Stimulated activated CD8-positive, alpha-beta memory T cell treated with anti-CD3 and anti-CD28 coated beads, Interleukin-12 subunit alpha, Interleukin-12 subunit beta, amount 100 ng/mL, for 24 hours (primary cell): ENCODE results near the gene TBCD.
"Not testable (repeated sequence)": the region's sequence is repeated elsewhere in the genome, so short reads cannot be mapped to it uniquely, and the experiment has no call there.

ENCODE experiments used
- DNase-seq: peaks from one replicate; pipeline ENCODE4 v3.0.0-alpha.2; 2020; ENCODE audit errors: extremely low read depth

TBCD gene

GRCh38 chr17:82970067-82970466, 218.2 kb downstream of the TBCD start:
- DNase-seq = no peak

DNA sequence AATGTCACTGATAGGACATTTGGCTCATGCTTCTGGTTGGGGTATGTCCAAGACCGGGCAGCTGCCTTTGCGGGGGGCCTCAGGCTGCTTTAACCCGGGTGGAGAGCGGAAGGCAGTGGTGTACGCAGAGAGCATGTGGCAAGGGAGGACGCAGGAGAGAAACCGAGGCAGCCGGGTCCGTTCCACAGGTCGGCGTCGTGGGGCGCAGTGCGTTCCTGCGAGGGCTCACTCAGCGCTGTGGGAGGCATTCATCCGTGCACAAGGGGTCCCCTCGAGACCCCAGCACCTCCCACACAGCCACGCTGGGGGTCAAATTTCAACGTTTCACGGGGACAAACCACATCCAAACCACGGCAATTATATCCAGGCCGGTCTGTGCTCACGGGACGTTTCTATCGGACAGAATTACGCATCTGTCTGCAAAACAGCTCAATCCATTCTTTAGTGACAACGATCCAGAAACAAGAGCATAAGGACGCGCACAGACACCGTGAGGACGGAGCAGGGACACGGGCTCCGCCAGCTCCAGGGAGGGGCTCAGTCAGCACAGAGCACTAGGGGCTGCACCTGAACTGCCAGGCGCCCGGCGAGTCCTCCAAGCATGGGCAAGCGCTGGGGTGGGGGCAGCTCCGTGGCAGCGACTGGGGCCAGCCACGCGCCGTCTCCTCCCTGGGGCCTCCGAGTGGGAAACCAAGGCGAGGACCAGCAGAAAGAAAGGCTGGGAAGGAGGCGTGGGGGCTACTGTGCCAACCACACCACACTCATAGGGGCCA, 219.1 kb downstream of the TBCD start:
- DNase-seq = no peak

DNA sequence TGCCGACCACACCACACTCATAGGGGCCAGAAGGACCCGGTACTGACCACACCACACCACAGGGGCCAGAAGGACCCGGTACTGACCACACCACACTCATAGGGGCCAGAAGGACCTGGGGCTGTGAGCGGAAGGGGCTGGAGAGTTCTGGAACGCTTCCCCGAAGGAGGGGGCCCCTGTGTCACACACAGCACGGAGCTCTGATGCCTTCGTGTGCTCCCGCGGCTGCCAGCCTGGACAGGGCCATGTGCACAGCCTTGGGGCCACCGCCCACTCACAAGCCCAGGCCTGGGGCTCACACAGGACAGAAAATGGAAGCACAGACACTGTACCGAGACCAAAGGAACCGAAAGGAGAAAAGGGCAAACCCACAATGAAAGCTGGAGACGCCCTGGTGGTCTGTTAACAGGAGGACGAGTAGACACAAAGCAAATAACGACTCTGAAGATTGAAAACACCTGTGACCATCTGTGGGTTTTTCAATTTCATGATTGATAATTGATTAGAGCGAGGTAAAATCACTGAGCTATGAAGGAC, 221.0 kb downstream of the TBCD start:
- DNase-seq = no peak

DNA sequence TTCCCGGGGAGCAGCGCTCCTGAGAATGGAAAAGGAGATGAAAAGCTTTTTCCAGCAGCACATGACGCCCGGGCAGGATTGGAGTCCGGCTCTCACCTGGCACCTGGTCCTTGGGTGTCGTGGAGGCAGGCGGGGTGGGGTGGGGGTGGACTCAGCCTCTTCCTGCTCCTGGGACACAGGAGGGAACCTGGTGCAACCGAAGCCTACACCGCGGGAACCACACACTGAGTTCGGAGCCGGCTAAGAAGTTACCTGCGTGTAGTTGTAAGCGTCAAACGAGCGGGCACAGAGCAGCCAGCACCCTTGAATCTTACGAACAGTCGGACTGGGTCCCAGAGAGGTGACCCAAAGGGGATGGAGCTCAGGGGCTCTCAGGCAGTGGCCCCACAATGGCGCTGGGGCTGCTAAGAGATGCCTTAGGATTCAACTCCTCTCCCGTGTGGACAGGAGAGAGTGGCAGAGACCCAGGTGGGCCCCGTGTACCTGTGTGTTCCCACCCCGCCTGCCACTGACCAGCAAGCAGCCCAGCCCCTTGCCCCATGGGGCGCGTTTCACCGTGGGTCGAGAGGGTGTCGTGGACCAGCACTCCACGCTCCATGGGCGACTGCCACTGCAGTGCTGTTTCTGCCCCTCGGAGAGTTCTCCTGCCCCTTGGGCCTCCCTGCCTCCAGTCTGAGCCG, 221.7 kb downstream of the TBCD start:
- DNase-seq = no peak

GRCh38 chr17:82974136-82974952, 222.5 kb downstream of the TBCD start:
- DNase-seq = no peak

GRCh38 chr17:82976982-82977488, 225.2 kb downstream of the TBCD start:
- no peak for DNase-seq

DNA sequence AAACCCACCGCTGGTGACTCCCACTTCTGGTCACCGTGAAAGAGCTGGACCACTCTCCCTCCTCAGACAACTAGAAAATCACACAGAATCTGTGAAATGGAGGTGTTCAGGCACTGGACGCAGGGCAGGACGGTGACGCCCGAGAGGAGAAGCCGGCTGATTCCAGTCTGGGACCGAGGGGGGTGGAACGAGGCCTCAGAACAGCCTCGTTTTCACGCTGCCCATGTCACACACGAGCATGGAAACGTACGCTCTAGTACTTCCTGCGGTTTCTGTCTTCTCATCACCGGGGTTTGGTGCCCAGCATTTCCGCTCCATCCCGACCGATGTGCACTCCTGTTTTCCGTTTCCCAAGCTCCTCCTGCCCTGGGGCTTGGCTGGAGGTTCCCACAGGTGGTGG, 225.7 kb downstream of the TBCD start:
- DNase-seq = no peak

DNA sequence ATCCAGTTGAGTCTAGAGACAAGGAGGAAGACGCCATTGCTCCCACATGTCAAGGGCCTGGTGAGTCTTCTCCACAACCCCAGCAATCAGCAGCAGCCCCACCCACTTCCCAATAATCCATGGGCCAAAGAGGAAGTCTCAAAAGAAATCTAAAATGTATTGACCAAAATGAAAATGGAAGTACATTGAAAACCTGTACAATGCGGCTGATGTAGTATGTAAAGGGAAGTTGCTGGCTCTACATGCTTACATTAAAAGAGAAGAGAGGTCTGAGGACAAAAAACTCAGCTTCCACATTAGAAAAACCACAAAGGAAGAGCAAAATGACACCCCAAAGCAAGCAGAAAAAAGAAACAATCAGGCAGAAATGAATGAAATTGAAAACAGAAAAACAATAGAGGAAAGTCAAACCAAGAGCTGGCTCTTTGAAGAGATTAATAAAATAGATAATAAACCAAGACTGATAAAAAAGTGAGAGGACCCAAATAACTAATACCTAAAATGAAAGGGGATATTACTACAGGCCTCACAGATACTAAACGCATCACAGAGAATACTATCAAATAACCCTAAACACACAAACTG, 227.0 kb downstream of the TBCD start:
- DNase-seq = no peak

GRCh38 chr17:82979718-82980117, 227.9 kb downstream of the TBCD start:
- no peak for DNase-seq

- no peak for DNase-seq
Observed at GRCh38 chr17:82980632-82981031, 228.8 kb downstream of the TBCD start.

DNA sequence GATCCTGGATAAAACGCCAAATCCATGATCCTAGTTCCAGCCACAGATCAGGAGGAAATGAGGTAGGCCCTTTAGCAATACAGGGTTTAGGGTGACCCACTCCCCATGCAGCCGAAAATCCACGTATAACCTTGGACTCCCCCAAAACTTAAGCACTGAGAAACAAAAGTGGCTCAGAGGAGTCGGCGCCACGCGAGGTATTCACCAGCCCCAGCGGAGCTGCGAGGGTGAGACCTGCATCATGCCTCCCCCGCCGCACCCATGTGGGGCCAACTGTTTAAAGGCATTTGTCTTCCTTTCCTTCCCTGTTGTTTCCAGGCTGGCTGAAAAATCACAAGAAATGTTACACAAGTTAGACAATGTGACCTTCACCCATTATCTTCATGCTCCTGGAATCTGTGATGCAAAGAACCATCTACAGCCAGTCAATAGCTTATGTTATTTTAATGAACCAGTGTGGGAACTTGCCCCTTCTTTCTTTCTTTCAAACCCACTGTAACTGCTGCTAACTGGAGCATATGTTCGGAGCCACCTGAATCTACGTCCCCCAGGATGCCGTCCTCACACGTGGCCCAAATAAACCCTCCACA, 229.4 kb downstream of the TBCD start:
- no peak for DNase-seq

DNA sequence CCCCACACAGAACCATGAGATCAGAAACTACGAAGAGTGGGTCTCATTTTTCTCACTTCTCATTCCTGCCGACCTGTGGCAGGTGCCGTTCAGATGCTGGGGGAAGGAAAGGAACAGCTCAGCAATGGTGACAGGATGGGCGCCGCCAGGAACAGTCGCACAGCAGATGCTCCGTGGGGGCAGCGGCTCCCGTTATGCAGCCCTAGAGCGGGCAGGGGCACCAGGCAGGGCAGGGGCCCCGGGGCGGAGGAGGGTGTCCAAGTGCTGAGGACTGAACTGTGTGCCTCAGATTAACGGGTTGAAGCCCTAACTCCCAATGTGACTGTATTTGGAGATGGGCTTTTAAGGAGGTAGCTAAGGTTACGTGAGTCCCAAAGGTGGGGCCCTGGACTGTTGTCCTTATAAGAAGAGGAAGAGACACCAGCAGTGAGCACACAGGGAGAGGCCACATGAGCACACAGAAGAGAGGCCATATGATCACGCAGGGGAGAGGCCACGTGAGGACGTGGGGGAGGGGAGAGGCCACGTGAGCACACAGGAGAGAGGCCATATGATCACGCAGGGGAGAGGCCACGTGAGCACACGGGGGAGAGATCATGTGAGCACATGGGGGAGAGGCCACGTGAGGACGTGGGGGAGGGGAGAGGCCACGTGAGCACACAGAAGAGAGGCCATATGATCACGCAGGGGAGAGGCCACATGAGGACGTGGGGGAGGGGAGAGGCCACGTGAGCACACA, 231.8 kb downstream of the TBCD start:
- DNase-seq = no peak

DNA sequence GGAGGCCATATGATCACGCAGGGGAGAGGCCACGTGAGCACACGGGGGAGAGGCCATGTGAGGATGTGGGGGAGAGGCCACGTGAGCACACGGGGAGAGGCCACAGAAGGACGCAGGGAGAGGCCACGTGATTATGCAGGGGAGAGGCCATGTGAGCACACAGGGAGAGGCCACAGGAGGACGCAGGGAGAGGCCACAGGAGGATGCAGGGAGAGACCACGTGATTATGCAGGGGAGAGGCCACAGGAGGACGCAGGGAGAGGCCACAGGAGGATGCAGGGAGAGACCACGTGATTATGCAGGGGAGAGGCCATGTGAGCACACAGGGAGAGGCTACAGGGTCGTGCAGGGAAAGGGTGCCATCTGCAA, 232.4 kb downstream of the TBCD start:
- not testable (repeated sequence) for DNase-seq

DNA sequence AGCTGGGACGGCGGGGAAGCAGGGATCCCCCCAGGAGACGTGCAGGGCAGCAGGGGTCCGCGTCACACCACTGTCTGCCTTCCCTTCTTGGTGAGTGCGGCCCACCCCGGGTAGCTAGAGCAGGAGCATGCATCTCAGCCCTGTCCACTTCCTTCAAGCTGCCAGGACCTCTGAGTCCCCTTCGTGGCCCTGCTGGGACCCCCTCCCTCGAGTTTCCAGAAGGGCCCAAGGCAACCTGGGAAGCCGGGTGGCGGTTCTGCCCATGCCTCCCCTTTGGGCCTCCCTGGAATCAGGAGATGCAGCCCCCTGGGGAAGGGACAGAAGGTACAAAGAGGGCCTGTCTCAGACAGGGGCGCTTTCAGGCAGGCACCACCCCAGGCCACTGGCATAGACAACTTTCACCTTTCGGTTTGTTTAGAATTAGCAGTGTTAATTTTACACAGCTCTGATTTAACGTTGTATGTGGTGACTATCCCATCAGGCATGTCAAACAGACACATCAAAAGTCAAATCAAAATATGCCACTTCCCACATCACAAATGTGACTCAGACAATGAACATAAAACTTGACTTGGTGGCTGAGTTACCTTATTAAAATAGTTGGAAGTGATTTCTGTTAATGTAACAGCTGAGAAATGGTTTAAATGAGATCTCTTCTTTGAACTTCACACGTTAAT, 233.0 kb downstream of the TBCD start:
- no peak for DNase-seq

- DNase-seq = no peak
Observed at GRCh38 chr17:82985428-82985805, 233.6 kb downstream of the TBCD start.

- peak; percentile 10 for DNase-seq
Observed at GRCh38 chr17:82985973-82986372, 234.1 kb downstream of the TBCD start.

- DNase-seq = not testable (repeated sequence)
Observed at GRCh38 chr17:82989051-82989450, 237.2 kb downstream of the TBCD start.

DNA sequence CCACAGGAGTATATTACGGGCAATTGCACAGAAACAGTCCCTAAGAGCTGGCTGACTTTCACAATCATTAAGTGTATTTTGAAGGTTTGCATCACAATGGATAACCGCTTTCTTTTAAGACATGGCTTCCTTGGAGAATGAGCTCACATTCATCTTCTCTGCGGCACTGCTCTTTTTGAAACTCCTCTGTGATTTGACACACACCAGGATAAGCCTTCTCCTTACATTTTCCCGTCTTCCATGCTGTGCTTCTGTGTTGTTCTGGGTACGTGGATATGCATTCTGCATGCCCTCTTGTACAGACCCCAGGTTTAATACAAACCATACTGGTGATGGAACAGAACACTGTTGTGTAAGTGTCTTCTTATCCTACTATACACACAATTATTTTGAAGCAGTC, 238.0 kb downstream of the TBCD start:
- no peak for DNase-seq

- no peak for DNase-seq
Observed at GRCh38 chr17:82993005-82993404, 241.1 kb downstream of the TBCD start.
